ENCODE data around the gene EPHB3. TPM values are rescaled to one million over a fixed set of nuclear protein-coding genes. Genes with fewer than 3 reads are reported as not detected.
A peak's percentile ranks its signal among the peaks of the same experiment; 100 is the strongest.

EPHB3 gene
- total RNA-seq, 1 donor from 2014 or later: 3.6 TPM

DNA sequence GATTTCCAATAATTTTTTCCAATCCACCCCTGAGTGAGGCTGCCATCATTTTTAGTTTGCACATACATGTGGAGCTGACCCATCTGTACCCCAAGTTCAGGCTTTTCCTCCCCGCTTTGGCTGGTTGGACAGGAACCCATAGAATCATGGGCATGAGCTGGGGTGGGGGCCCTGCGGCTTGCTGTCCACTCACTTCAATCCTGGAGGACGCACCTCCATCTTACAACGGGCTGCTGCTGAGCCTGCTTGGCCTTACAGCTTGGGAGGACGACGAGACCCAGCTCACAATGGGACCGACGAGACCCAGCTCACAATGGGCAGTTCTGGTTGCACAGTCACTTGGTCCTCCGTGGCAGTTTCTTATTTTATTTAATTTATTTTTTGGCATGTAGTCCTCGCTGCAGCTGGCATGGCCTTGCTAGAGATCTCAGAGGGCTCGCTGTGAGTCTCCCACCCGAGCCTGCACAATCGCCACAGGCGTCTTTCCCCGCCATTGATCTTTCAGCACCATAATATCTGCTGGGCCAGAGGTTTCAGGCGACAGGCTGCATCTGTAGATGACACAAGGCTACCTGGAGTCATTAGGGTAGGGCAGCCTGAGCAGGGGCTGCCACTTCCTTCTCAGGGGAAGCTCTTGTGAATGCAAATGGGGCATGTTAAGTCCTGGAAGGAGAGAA is 19.6 kb upstream of the EPHB3 start:
- DNase-seq (ENCODE audit: low spot score): peak; percentile 43
- intact Hi-C loops (cut with DNase I): loop anchor here (5.0 kb wide), 2 partner anchors 75 to 125 kb away; no protein-coding TSS in a partner anchor

DNA sequence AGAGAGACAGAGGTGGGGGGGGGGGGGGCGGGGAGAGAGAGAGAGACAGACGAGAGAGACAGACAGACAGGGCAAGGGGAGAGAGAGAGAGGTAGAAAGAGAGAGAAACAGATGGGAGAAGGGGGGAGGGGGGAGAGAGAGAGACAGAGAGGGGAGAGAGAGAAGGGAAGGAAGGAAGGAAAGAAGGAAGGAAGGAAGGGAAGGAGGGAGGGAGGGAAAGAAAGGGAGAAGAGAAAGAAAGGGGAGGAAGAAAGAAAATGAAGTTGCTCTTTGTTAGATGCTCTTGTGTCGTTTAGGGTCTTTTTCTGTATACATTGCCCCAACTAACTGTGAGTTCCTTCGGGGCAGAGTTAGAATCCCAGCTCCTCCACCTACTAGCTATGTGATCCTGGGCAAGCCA is 19.0 kb upstream of the EPHB3 start:
- DNase-seq (ENCODE audit: low spot score): no peak
- intact Hi-C loops (cut with DNase I): loop anchor here (5.0 kb wide), 2 partner anchors 75 to 125 kb away; no protein-coding TSS in a partner anchor

DNA sequence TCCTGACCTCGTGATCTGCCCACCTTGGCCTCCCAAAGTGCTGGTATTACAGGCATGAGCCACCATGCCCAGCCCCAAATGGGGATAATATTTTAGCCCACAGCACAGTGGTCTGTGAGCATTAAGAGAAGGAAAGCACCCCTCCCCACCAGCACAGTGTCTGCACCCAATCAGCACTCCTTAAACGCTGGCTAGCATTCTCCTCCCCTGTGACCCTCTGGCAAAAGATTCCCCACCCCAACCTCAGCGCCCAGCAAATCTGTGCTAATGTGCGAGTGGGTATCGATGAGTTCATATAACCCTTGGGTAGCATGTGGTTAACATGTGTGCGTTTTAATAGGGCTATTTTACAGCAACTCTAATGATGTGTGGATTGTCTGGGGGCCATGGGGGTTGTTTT is 18.3 kb upstream of the EPHB3 start:
- DNase-seq (ENCODE audit: low spot score): peak; percentile 46
- intact Hi-C loops (cut with DNase I): loop anchor here (1.0 to 5.0 kb wide), 3 partner anchors 76 to 172 kb away; no protein-coding TSS in a partner anchor

DNA sequence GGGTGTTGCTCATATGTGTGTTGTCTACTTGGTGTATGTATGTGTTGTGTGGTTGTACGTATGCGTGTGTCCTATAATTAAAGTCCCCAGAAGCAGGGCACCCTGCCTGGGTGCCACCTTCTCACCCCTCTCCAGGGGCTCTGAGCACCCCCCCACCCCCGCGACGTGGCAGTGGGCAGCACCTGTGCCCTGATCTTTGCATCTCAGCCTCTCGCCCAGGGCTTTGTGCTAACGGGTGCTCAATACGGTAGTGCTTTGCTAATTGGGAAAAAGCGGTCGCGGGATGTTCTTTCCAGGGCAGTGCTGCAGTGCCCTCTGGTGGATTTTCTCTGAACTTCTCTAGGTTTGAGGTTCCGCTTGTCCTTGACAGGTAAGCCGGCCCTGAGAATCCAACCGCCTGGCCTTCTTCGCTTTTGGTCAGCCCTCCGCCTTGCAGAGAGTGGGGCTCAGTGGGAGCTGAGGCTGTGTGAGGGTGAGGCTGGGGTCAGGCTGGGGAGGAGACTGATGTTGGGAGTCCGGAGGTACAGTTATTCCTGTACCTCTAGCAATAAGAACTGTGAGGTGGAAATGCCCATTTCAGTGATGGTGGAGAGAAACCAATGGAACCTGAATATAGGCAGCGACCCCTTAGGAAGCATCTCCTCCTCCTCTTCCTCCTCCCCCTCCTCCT is 17.6 kb upstream of the EPHB3 start:
- intact Hi-C loops (cut with DNase I): loop anchor here (1.0 to 5.0 kb wide), 3 partner anchors 77 to 173 kb away; no protein-coding TSS in a partner anchor
- peak; percentile 79 for DNase-seq (ENCODE audit: low spot score)

DNA sequence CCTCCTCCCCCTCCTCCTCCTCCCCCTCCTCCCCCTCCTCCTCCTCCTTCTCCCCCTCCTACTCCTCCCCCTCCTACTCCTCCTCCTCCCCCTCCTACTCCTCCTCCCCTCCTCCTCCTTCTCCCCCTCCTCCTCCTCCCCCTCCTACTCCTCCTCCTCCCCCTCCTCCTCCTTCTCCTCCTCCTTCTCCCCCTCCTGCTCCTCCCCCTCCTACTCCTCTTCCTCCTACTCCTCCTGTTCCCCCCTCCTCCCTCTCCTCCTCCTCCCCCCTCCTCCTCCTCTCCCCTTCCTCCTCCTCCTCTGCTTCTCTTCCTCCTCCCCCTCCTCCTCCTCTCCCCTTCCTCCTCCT is 17.1 kb upstream of the EPHB3 start:
- no peak for DNase-seq (ENCODE audit: low spot score)
- intact Hi-C loops (cut with DNase I): loop anchor here (5.0 kb wide), 2 partner anchors 77 to 127 kb away; no protein-coding TSS in a partner anchor

DNA sequence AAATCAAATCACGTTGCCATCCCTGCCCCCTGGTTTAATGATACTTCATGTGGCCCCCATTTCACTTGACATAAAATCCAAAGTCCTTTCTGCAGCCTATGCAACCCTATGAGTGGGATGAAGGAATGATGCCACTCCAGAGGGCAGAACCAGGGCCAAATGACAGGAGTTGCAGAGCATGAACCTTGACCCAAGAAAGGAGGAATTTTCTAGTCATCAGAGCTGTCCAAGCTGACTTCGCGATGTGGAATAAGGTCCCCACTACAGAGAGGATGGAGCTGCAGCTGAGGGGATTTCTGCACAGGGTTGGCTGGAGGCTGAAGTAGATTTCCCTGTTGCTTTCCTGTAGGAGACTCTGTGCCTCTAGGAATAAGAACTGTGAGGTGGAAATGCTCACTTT is 15.8 kb upstream of the EPHB3 start:
- intact Hi-C loops (cut with DNase I): no loop called here
- DNase-seq (ENCODE audit: low spot score): peak; percentile 12

DNA sequence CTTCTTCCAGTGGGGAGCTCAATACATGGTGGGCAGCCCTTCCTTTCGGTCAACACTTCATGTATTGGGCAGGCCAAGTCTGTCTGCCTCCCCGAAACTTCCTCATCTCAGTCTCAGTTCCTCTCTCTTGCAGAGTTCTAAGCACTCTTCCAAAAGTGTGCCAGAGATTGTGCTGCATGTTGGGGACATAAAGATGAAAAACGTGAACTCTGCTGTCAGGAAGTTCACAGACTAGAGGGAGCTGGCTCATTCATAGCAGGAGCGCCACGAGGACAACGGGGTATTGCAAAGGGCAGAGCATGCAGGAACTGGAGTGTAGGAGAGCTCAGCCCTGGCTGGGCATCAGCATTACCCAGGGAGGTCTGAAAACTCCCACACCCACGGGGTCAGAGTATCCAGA is 15.3 kb upstream of the EPHB3 start:
- intact Hi-C loops (cut with DNase I): no loop called here
- DNase-seq (ENCODE audit: low spot score): peak; percentile 72

DNA sequence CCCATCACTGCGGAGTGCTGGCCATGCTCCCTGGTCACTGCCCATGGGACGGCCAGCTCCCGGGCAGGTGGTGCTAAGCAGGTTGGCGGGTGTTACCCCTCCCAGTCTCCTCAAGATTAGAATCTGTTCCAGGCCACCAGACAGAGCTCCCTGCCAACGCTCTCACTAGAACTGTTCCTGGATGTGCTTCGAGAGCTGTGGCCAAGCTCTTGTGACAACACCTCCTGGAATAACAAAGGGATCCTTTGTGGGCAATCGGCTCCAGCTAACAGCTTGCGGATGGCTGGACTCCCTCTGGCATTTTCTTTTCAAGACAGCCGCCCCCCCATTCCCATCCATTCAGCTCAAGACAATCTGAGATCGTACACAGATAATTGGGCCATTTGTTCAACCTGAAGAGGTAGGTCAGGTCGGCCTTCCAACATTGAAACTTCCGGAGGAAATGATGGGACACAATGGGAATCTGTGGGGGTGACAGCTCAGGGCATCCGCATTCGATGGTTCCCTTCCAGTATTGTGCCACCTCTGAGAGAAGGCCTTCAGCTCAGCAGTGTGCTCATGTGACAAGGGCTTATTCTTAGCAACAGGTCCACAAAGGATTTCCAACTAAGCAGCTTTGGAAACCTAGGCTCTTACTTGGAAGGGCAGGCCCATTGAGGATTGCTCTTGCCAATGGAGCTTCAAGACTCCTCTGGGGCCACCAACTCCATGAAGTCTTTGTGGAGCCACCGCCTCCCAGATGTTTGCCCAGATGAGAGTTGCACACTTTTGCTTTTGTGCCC is 11.6 kb upstream of the EPHB3 start:
- no peak for DNase-seq (ENCODE audit: low spot score)
- intact Hi-C loops (cut with DNase I): no loop called here

DNA sequence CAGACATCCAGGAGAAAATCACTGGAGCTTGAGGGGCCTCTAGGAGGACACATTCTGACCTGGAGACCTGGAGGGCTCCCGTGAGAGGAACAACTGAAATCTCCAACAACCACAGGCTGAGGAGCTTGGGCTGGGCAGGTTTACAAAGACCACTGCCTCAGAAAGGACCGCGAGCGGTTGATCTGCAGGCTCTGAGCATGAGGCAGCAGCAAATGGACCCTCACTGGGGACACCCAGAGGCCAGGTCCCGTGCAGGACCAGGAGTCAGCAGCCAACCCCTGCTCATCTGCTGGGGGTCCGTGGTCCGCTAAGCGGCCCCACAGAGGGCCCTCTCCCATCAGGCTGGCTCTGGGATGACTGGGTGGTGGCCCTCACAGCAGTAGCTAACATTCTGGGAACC is 10.5 kb upstream of the EPHB3 start:
- DNase-seq (ENCODE audit: low spot score): no peak
- intact Hi-C loops (cut with DNase I): no loop called here

DNA sequence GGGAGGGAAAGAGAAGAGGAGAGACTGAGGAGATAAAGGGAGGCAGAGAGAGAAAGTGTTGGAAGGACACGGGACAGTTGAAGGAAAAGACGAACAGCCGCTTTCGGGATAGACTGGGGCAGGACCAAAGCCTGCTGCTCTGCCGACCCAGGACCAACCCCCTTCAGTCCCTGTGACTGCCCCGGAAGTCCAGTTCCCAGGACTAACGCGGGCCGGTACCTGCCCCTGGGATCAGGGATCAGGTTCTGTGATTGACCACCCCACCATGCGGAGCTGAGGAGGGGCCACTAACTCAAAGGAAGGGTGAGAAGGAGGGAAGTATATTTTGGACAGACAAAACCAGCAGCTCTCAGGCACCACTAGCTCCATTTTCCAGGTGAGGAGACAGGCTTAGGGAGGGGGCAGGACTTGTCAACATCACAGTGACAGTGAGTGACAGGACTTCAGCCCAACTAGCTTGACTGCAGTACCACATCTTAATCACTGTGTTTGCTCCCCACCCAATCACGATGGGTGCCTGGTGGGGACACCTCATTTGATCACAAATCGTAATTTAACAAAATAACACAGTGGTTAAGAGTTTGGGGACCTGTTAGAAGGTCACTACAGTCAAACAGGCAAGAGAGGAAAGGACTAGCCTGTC is 9.8 kb upstream of the EPHB3 start:
- intact Hi-C loops (cut with DNase I): no loop called here
- DNase-seq (ENCODE audit: low spot score): no peak

DNA sequence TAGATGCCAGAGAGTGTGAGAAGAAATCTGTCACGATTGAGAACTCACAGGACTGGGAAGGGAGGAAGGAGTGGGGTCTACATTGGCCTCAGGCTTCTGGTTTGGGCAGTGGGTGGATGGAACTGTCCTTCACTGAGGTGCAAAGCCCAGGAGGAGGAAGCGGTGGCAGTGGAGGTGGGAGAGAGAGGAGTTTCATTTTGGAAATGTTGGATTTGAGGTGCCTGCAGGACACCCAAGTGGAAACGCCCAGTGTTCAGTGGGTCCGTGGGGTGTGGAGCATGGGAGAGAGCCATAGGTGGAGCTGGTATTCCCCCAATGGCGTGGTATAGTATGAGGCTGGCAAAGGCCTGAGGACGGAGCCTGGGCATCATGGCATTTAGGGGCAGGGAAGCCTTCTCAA is 9.3 kb upstream of the EPHB3 start:
- no peak for DNase-seq (ENCODE audit: low spot score)
- intact Hi-C loops (cut with DNase I): no loop called here

DNA sequence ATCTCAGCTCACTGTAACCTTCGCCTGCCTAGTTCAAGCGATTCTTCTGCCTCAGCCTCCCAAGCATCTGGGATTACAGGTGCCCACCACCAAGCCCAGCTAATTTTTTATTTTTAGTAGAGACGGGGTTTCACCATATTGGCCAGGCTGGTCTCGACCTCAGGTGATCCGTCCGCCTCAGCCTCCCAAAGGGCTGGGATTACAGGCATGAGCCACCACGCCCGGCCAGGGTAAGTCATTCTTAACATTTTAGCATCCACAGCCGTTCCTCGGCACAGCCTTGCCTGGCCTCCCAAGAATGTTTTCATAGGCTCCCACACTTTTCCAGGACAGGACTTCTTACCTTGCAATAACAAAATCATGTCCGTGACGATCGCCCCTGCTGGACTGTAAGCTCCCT is 8.7 kb upstream of the EPHB3 start:
- no peak for DNase-seq (ENCODE audit: low spot score)
- intact Hi-C loops (cut with DNase I): no loop called here

DNA sequence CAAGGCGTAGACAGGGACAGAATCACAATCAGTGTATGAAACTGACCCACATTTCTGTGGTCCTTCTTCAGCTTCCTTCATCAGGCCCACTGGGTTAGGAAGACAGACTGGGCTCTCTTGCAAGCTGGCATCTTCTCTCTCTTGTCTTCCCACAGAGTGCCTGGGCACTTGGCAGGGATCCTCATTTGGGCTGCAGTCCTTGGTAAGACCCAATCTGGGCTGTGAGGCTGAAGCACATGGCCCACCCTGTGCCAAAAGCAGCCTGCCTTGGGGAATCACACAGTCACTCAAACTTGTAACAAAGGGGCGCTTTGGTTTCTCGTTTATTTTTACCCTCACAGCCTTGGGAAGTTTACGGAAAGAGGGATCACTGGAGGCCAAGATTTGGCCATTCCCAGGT is 8.2 kb upstream of the EPHB3 start:
- intact Hi-C loops (cut with DNase I): no loop called here
- no peak for DNase-seq (ENCODE audit: low spot score)

DNA sequence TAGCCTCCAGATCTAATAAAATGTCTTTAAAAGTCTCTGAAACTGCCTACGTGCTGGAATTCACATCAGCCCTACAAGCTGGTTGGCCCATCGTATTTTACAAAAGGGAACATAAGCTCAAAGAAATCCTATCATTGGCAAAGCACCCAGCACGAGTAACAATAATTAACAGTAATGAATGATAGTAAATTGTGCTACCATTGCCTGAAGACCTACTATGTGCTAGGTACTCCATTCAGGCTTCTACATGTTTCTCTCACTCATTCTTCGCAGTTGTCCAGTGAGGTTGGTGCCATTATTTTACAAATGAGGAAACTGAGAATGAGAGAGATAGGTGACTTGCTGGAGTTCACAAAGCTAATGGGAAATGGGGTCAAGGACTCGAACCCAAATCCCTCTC is 7.1 kb upstream of the EPHB3 start:
- intact Hi-C loops (cut with DNase I): no loop called here
- no peak for DNase-seq (ENCODE audit: low spot score)

DNA sequence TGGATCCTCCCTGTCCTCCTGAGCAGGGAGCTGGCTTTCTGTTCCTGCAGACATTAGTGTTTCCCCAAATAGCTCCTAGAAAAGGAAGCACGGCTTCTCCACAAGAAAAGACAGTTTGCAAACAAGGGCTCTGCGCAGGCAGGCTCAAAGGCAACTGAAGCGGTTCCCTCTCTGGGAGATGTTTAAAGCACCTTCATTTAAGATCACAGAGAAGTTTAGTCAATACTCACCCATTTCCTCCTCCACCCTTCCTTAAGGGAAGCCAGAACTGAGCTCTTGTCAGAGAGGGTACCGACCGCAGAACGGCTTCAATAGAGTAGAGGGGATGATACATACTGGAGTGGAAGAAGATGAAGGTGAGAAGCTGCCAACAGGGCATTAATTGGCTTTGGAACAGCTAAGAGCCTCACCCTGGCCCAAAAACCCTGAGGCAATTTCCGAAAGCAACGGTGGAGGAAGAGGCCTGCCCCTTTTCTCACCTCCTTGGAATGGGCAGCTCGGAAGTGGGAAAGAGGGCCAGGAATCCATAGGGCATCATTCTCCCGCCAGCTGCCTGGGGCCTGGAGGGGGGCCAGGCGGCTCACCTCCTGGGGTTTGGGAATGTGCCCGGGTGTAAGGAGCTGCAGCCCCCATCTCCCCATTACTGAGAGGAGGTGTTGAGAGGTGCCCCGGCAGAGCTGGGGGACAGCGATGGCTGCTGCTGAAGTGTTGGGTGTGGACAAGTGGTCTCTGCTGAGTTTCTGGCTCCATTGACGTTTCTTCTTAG is 4.8 kb upstream of the EPHB3 start:
- intact Hi-C loops (cut with DNase I): no loop called here
- DNase-seq (ENCODE audit: low spot score): no peak

DNA sequence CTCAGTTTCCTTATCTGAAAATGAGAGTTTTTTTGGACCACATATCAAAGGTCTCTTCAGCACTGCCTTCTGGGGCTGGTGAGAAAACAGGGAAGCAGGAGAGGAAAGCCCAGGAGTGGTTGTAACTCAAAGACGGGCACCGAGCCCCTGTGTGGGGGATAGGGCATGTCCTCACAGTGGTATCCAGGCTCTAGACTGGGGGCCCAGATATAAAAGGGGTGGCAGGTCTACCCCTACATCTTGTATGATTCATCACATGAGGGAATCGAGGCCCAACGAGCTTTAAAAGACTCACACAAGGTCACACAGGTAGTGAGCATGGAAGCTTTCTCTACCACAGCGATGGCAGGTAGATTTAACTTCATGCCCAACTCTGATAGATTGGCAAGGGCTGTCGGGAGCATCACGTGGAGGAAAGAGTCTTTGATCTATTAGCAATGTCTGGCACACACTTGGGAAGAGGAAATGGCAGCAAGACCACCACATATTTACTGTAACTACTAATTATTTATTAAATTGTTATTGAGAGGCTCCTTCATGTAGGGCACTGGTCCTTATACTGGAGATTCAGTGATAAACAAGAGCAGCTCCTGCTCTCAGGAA is 4.1 kb upstream of the EPHB3 start:
- no peak for DNase-seq (ENCODE audit: low spot score)
- intact Hi-C loops (cut with DNase I): no loop called here

DNA sequence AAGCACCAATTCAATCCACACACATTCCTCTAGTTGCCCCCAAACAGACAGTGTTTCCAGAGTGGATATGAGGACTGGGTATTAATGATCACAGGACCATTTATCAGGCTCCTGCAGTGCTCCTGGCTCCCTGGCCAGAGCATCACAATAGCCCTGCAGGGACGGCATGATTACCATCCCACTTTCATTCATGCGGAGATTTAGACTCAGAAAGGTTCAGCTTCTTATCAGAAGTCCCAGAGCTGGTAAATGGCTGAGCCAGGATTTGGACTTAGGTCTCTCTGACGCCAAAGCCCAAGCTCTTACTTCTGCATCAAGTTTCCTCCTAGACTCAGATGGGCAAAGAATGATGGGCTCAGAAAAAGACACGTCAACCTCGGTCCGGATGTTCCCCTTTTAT is 2.9 kb upstream of the EPHB3 start:
- DNase-seq (ENCODE audit: low spot score): no peak
- intact Hi-C loops (cut with DNase I): no loop called here

DNA sequence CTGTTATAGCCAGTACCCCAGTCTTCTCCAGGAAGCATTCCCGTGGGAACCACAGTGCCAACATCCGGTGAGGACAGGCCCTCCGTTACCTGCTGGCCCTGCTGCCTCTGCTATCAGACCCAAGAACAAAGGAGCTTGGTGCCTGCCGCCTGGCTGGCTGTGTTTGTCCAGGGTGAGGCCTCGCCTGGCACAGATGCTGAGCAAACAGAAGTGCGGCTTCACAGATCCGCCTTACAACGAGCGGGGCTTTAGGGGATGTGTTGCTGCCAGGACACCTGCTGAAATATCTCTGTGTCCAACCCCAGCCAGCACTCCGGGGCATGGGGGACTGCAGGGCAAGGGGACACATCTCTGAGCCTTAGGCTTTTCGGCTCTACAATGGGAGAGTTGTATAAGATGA is 2.2 kb upstream of the EPHB3 start:
- intact Hi-C loops (cut with DNase I): no loop called here
- no peak for DNase-seq (ENCODE audit: low spot score)

DNA sequence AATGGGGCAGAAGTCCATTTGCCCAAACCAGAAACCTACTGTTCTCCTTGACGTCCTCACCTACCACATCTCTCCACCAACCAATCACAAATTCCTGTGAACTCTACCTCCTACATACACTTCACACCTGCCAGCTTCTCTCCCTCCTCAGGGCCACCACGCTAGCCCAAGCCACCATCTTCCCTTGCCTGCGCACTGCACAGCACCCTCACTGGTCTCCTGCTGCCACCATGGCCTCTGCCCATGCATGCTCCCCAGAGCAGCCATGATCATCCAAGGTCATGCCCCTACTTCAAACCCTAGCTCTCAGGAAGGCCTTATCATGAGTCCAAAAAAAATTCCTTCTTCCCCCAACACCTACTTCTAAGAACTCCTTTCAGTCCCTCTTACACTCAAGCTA is 1.1 kb upstream of the EPHB3 start:
- DNase-seq (ENCODE audit: low spot score): no peak
- intact Hi-C loops (cut with DNase I): no loop called here
